CD4-positive, alpha-beta T cell treated with Interleukin-4 for 4 hours (primary cell): ENCODE data around the gene ADAP1.

Experiments
- DNase-seq: peaks from one replicate; pipeline ENCODE4 v3.0.0-alpha.2; 2020

ADAP1 gene

GRCh38 chr7:903921-904755 lies 50.3 kb downstream of the ADAP1 start:
- no peak for DNase-seq

- no peak for DNase-seq
These were observed 51.5 kb downstream of the ADAP1 start for GRCh38 chr7:902996-903395.

GRCh38 chr7:901388-902154 lies 52.9 kb downstream of the ADAP1 start:
- no peak for DNase-seq

GRCh38 chr7:901041-901387 lies 53.5 kb downstream of the ADAP1 start:
- DNase-seq, result no peak

- no peak for DNase-seq
These were observed 54.0 kb downstream of the ADAP1 start for GRCh38 chr7:900331-901040.

- no peak for DNase-seq
These were observed 54.7 kb downstream of the ADAP1 start for GRCh38 chr7:899806-900205.

GRCh38 chr7:898855-899681 lies 55.4 kb downstream of the ADAP1 start:
- no peak for DNase-seq

- no peak for DNase-seq
These were observed 56.0 kb downstream of the ADAP1 start for GRCh38 chr7:898460-898854.

GRCh38 chr7:897771-898376 lies 56.6 kb downstream of the ADAP1 start:
- no peak for DNase-seq

- DNase-seq, result no peak
These were observed 57.4 kb downstream of the ADAP1 start for GRCh38 chr7:897086-897485.

GRCh38 chr7:896346-897075 lies 58.0 kb downstream of the ADAP1 start:
- DNase-seq, result no peak

GRCh38 chr7:895451-896052 lies 58.9 kb downstream of the ADAP1 start:
- no peak for DNase-seq

GRCh38 chr7:894927-895450 lies 59.5 kb downstream of the ADAP1 start:
- DNase-seq, result no peak

GRCh38 chr7:894164-894867 lies 60.2 kb downstream of the ADAP1 start:
- no peak for DNase-seq

GRCh38 chr7:893686-894085 lies 60.8 kb downstream of the ADAP1 start:
- no peak for DNase-seq

GRCh38 chr7:892648-893593 lies 61.6 kb downstream of the ADAP1 start:
- no peak for DNase-seq

- DNase-seq, result no peak
These were observed 62.7 kb downstream of the ADAP1 start for GRCh38 chr7:891805-892204.

GRCh38 chr7:891291-891690 lies 63.2 kb downstream of the ADAP1 start:
- no peak for DNase-seq

- no peak for DNase-seq
These were observed 63.6 kb downstream of the ADAP1 start for GRCh38 chr7:890868-891267.
